Endothelial cell of umbilical vein (primary cell): ENCODE measurements around the gene HMCN1. TPM values are rescaled to one million over a fixed set of nuclear protein-coding genes. Genes with fewer than 3 reads are reported as not detected.

ENCODE experiments used
- BruUV-seq: library from RNA; stranded (reverse); fragments of 400-500 nt; replicated peaks from 2 replicates; lab custom pipeline; 2021; lab: Mats Ljungman, UMichigan
- CTCF ChIA-PET: fragments of 300-600, 350-600 bp; sonication (Branson Sonifier 250); formaldehyde crosslinking; loops from one replicate; lab custom pipeline; 2021; ENCODE audit warnings: antibody characterized with exemption, inconsistent platforms; lab: Charles Lee
- POLR2A ChIA-PET: fragments of 300-600, 350-600 bp; sonication (Branson Sonifier 250); formaldehyde crosslinking; loops from one replicate; lab custom pipeline; 2021; ENCODE audit warnings: antibody characterized with exemption, inconsistent platforms; lab: Charles Lee
- DNase-seq: peaks from one replicate; pipeline ENCODE4 v3.0.0-alpha.2; 2011; ENCODE audit warnings: low read depth, low spot score
- FAIRE-seq: peaks from 2 replicates; lab custom pipeline; 2011; peaks lifted over from hg19 to GRCh38; lab: Jason Lieb, UNC
- H2AFZ ChIP-seq: 2 replicates; pipeline ENCODE4 v1.6.0; 2012; ENCODE audit warnings: low read depth, low read length, control low read depth, inconsistent platforms
- H3K27ac ChIP-seq: 2 replicates; pipeline ENCODE4 v1.5.1; 2011; ENCODE audit warnings: low read depth, mild to moderate bottlenecking, control low read depth, low read length, moderate library complexity; ENCODE audit not compliant: insufficient read depth
- H3K27me3 ChIP-seq, 2 experiments: 2 replicates each; pipeline versions ENCODE4 v1.6.0 to v1.6.1; 2011; ENCODE audit warnings: low read length in 2 of 2, mixed read lengths in 1 of 2; ENCODE audit not compliant: control insufficient read depth in 2 of 2, insufficient read depth in 2 of 2
- H3K36me3 ChIP-seq, 2 experiments: 2 replicates in 1 of 2; 3 replicates in 1 of 2; pipeline ENCODE4 v1.5.1; 2011; ENCODE audit warnings: low read length in 2 of 2, mild to moderate bottlenecking in 1 of 2, moderate library complexity in 1 of 2; ENCODE audit not compliant: control insufficient read depth in 2 of 2, insufficient read depth in 2 of 2; ENCODE audit errors: extremely low read depth in 1 of 2
- H3K4me1 ChIP-seq: 3 replicates; pipeline ENCODE4 v1.5.1; 2011; ENCODE audit warnings: mild to moderate bottlenecking, low read length; ENCODE audit not compliant: control insufficient read depth, insufficient read depth; ENCODE audit errors: extremely low read depth
- H3K4me2 ChIP-seq: 2 replicates; pipeline ENCODE4 v1.6.1; 2011; ENCODE audit warnings: low read length, control low read depth, mixed read lengths; ENCODE audit not compliant: insufficient read depth
- H3K4me3 ChIP-seq, 3 experiments: fragments of 200-600 bp in 1 of 3; sonication (generic), shearing (Covaris generic) in 1 of 3; replicated peaks in 1 of 3; 2 replicates each; pipeline ENCODE4 v1.5.1; 2011 to 2016; ENCODE audit warnings: control low read depth in 3 of 3, low read length in 3 of 3, mild to moderate bottlenecking in 2 of 3, inconsistent platforms in 1 of 3, low read depth in 1 of 3, moderate library complexity in 1 of 3; ENCODE audit not compliant: insufficient read depth in 1 of 3
- H3K79me2 ChIP-seq: 2 replicates; pipeline ENCODE4 v1.6.0; 2012; ENCODE audit warnings: low read length, inconsistent platforms; ENCODE audit not compliant: control insufficient read depth, insufficient read depth
- H3K9ac ChIP-seq: replicated peaks from 2 replicates; pipeline ENCODE3; 2011; ENCODE audit warnings: low read length, control low read depth; ENCODE audit not compliant: insufficient read depth; ENCODE audit errors: extremely low read depth
- H3K9me1 ChIP-seq: replicated peaks from 3 replicates; pipeline ENCODE4 v1.6.0; 2011; ENCODE audit warnings: mild to moderate bottlenecking, low read length; ENCODE audit not compliant: control insufficient read depth, insufficient read depth; ENCODE audit errors: extremely low read depth
- H3K9me3 ChIP-seq: replicated peaks from 2 replicates; pipeline ENCODE4 v1.5.1; 2012; ENCODE audit warnings: low read length, inconsistent platforms; ENCODE audit not compliant: control insufficient read depth, insufficient read depth
- H4K20me1 ChIP-seq: replicated peaks from 2 replicates; pipeline ENCODE3; 2011; ENCODE audit warnings: mild to moderate bottlenecking, low read length; ENCODE audit not compliant: control insufficient read depth, insufficient read depth; ENCODE audit errors: extremely low read depth
- CTCF ChIP-seq, 2 donors: IDR thresholded peaks; 1 replicate in 1 of 2; 2 replicates in 1 of 2; pipeline ENCODE4 v1.5.1; 2011; ENCODE audit warnings: low read length in 2 of 2, mild to moderate bottlenecking in 2 of 2, moderate library complexity in 2 of 2, control low read depth in 1 of 2, inconsistent platforms in 1 of 2, low read depth in 1 of 2; ENCODE audit not compliant: insufficient read depth in 1 of 2; ENCODE audit errors: extremely low read depth in 1 of 2
- FOS ChIP-seq: IDR thresholded peaks from 2 replicates; pipeline ENCODE4 v1.6.1; 2011; ENCODE audit warnings: mild to moderate bottlenecking, low read length, moderate library complexity, borderline replicate concordance; ENCODE audit not compliant: insufficient read depth
- GATA2 ChIP-seq: IDR thresholded peaks from 2 replicates; pipeline ENCODE4 v1.7.0; 2011; ENCODE audit warnings: low read depth, mild to moderate bottlenecking, moderate library complexity, mixed read lengths, low read length; ENCODE audit not compliant: insufficient read length, insufficient read depth
- JUN ChIP-seq: IDR thresholded peaks from 2 replicates; pipeline ENCODE4 v1.6.1; 2011; ENCODE audit warnings: borderline replicate concordance, low read depth; ENCODE audit not compliant: insufficient read length, insufficient read depth
- MYC ChIP-seq: IDR thresholded peaks from one replicate; pipeline ENCODE4 v1.6.1; 2011; ENCODE audit warnings: mild to moderate bottlenecking, low read depth, low read length
- POLR2A ChIP-seq: IDR thresholded peaks from 2 replicates; pipeline ENCODE4 v1.6.1; 2012; ENCODE audit warnings: low read depth, mild to moderate bottlenecking, control low read depth, low read length
- POLR2AphosphoS5 ChIP-seq: IDR thresholded peaks from 2 replicates; pipeline ENCODE4 v1.6.1; 2012; ENCODE audit warnings: low read depth, mild to moderate bottlenecking, control low read depth, low read length, moderate library complexity; ENCODE audit not compliant: insufficient read depth
- dilution Hi-C: fragments of 300-500 bp; cut with MboI; formaldehyde crosslinking; loops from one replicate; pipeline ENCODE4 v1.15.0; 2019; ENCODE audit warnings: low sequenced_read_pairs; ENCODE audit not compliant: extremely low pct_ligation_motif_present
- intact Hi-C: fragments of 100-400 bp; cut with micrococcal nuclease; formaldehyde crosslinking; loops from one replicate; pipeline ENCODE4 v1.10.0; 2022
- polyA plus RNA-seq, 4 experiments: library from polyadenylated mRNA; depleted of rRNA in 3 of 4; stranded (reverse) in 3 of 4; unstranded in 1 of 4; fragments of >200 nt; gene quantifications; 2 replicates each; pipeline versions ENCODE4 v1.2.1 to v1.2.3, GENCODE V29; 2011 to 2012; ENCODE audit warnings: missing spikeins in 1 of 4
- total RNA-seq: library from RNA; stranded (reverse); gene quantifications from 2 replicates; pipeline ENCODE4 v1.2.3, GENCODE V29; 2021
- TF ChIP-seq, protein P1 (sequence below): IDR thresholded peaks from 2 replicates; pipeline ENCODE4 v1.6.1; 2011; ENCODE audit not compliant: insufficient read depth, insufficient read length

The HMCN1 gene
- total and polyA plus RNA-seq, 2 donors (not counting 3 experiments of a cell fraction or from before 2014, with no cell fraction given), result 10.3 to 16.0 TPM

DNA sequence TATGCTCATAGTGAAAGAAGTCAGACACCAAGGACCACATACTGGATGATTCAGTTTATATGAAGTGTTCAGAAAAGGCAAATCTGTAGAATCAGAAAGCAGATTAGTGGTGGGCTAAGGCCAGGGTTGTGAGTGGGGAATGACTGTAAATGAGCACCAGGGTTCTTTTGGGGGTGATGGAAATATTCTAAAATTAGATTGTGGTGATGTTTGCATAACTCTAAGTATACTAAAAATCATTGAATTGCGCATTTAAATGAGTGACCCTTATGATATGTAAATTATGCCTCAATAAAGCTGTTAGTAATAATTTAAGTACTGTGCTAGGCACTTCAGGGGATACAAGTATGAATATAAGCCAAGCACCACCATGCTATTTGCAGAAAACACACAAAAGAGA lies 384.5 kb downstream of the HMCN1 start:
- dilution Hi-C loops, result no loop called here
- CTCF ChIA-PET, result interaction anchor here (1.5 kb wide), 1 partner anchor 398 kb away, joined by 3 read pairs; no protein-coding TSS in a partner anchor
- BruUV-seq, result no TSS peak

DNA sequence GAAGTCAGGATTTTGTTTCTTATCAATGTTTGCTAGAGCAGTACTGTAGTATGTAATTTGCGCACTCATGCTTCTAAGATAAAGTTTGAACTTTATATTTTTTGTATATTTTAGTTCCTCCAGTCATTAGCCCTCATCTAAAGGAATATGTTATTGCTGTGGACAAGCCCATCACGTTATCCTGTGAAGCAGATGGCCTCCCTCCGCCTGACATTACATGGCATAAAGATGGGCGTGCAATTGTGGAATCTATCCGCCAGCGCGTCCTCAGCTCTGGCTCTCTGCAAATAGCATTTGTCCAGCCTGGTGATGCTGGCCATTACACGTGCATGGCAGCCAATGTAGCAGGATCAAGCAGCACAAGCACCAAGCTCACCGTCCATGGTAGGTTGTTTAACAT lies 388.6 kb downstream of the HMCN1 start:
- no peak overlapping the region for H3K27ac ChIP-seq
- POLR2A ChIA-PET, result no interaction called here
- dilution Hi-C loops, result no loop called here
- H3K9me3 ChIP-seq, result no peaks in the 10 kb centered on the region
- H2AFZ ChIP-seq, result no peak overlapping the region
- H3K4me2 ChIP-seq, result no peak overlapping the region
- H3K27me3 ChIP-seq, result no peaks in the 10 kb centered on the region
- H3K79me2 ChIP-seq, result no peaks in the 10 kb centered on the region
- no peaks in the 10 kb centered on the region for H3K36me3 ChIP-seq
- H3K9me1 ChIP-seq, result no peaks in the 10 kb centered on the region
- FAIRE-seq (no peak), DNase-seq (no peak)
- no peaks in the 10 kb centered on the region for H3K4me1 ChIP-seq
- no peak overlapping the region for H3K9ac ChIP-seq
- TF ChIP-seq, protein P1, sequence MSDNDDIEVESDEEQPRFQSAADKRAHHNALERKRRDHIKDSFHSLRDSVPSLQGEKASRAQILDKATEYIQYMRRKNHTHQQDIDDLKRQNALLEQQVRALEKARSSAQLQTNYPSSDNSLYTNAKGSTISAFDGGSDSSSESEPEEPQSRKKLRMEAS, result no peak
- TF ChIP-seq GATA2, result no peak
- no peak for TF ChIP-seq POLR2A
- TF ChIP-seq CTCF (IDR thresholded peaks at IDR 0.05; ENCODE audit: extremely low read depth in 1 of 2, insufficient read depth in 1 of 2, low read depth in 1 of 2, low read length in 2 of 2), result no peak
- TF ChIP-seq POLR2AphosphoS5, result no peak
- no peaks in the 10 kb centered on the region for H4K20me1 ChIP-seq
- no TSS peak for BruUV-seq
- CTCF ChIA-PET, result interaction anchor here (0.7 kb wide), 1 partner anchor 402 kb away, joined by 3 read pairs; no protein-coding TSS in a partner anchor
- intact Hi-C loops, result no loop called here
- H3K4me3 ChIP-seq, result no peak overlapping the region

More for the DNA sequence above, 384.5 kb downstream of the HMCN1 start:
- no peaks in the 10 kb centered on the region for H3K9me3 ChIP-seq
- no peak for DNase-seq
- POLR2A ChIA-PET, result no interaction called here
- H3K9ac ChIP-seq, result no peak overlapping the region
- no peak overlapping the region for H3K4me3 ChIP-seq
- H3K4me1 ChIP-seq, result no peaks in the 10 kb centered on the region
- TF ChIP-seq MYC, result no peak
- TF ChIP-seq FOS, result no peak
- TF ChIP-seq POLR2A, result no peak
- TF ChIP-seq JUN, result no peak
- TF ChIP-seq, protein P1, result no peak
- H3K79me2 ChIP-seq, result no peaks in the 10 kb centered on the region
- H3K36me3 ChIP-seq, result no peaks in the 10 kb centered on the region
- no peaks in the 10 kb centered on the region for H3K9me1 ChIP-seq
- no peaks in the 10 kb centered on the region for H3K27me3 ChIP-seq
- no peaks in the 10 kb centered on the region for H4K20me1 ChIP-seq
- FAIRE-seq, result no peak
- no peak overlapping the region for H3K4me2 ChIP-seq
- intact Hi-C loops, result no loop called here
- H2AFZ ChIP-seq, result no peak overlapping the region
- H3K27ac ChIP-seq, result no peak overlapping the region
